A673 (cell line): ENCODE measurements around the gene FHIP1A. TPM values are rescaled to one million over a fixed set of nuclear protein-coding genes. Genes with fewer than 3 reads are reported as not detected.
A peak's percentile ranks its signal among the peaks of the same experiment; 100 is the strongest.

Source experiments
- BruUV-seq: library from RNA; stranded (reverse); fragments of 400-500 nt; replicated peaks from 2 replicates; lab custom pipeline; 2021; lab: Mats Ljungman, UMichigan
- CTCF ChIA-PET: fragments of 300-600 bp; sonication (Branson Sonifier 250); formaldehyde crosslinking; loops from one replicate; lab custom pipeline; 2022; ENCODE audit warnings: antibody characterized with exemption; lab: Charles Lee
- POLR2A ChIA-PET: fragments of 300-600 bp; sonication (Branson Sonifier 250); formaldehyde crosslinking; loops from one replicate; lab custom pipeline; 2022; ENCODE audit warnings: antibody characterized with exemption; ENCODE audit not compliant: low non-redundant PET; lab: Charles Lee
- DNase-seq: peaks from one replicate; pipeline ENCODE4 v3.0.0-alpha.2; 2015; ENCODE audit warnings: low spot score
- H3K27ac ChIP-seq: fragments of 200-600 bp; sonication (generic); 2 replicates; pipeline ENCODE4 v1.5.1; 2016; ENCODE audit warnings: mixed run types, low read depth, mild to moderate bottlenecking, mixed read lengths, antibody characterized with exemption, low read length; ENCODE audit not compliant: poor library complexity, severe bottlenecking
- H3K27me3 ChIP-seq: fragments of 200-600 bp; sonication (generic); replicated peaks from 2 replicates; pipeline ENCODE4 v1.6.1; 2017; ENCODE audit warnings: mixed run types, low read depth, mild to moderate bottlenecking, mixed read lengths, antibody characterized with exemption, low read length; ENCODE audit not compliant: insufficient read depth, poor library complexity
- H3K36me3 ChIP-seq: fragments of 200-600 bp; sonication (generic); 2 replicates; pipeline ENCODE4 v1.6.1; 2016; ENCODE audit warnings: mixed run types, mild to moderate bottlenecking, mixed read lengths, antibody characterized with exemption, low read length; ENCODE audit not compliant: insufficient read depth, poor library complexity, severe bottlenecking
- H3K4me1 ChIP-seq: fragments of 200-600 bp; sonication (generic); 2 replicates; pipeline ENCODE4 v1.6.1; 2017; ENCODE audit warnings: mixed run types, mild to moderate bottlenecking, mixed read lengths, antibody characterized with exemption, low read length; ENCODE audit not compliant: insufficient read depth, poor library complexity, severe bottlenecking
- H3K4me3 ChIP-seq: fragments of 200-600 bp; sonication (generic); 2 replicates; pipeline ENCODE4 v1.5.1; 2016; ENCODE audit warnings: low read depth, mixed run types, mild to moderate bottlenecking, mixed read lengths, low read length; ENCODE audit not compliant: poor library complexity, severe bottlenecking
- H3K9me3 ChIP-seq: fragments of 200-600 bp; sonication (generic); 2 replicates; pipeline ENCODE4 v1.6.1; 2016; ENCODE audit warnings: mixed run types, low read depth, mild to moderate bottlenecking, mixed read lengths, antibody characterized with exemption, low read length; ENCODE audit not compliant: poor library complexity, severe bottlenecking
- CTCF ChIP-seq: fragments of 300-800, 200-600 bp; sonication (generic); conservative IDR thresholded peaks from 2 replicates; pipeline ENCODE4 v1.5.1; 2017; ENCODE audit warnings: low read depth, mild to moderate bottlenecking, antibody characterized with exemption, low read length, moderate library complexity, mixed read lengths
- EZH2 ChIP-seq: fragments of 200-600 bp; sonication (generic); IDR thresholded peaks from 2 replicates; pipeline ENCODE4 v1.6.1; 2017; ENCODE audit warnings: borderline replicate concordance, low read depth, mild to moderate bottlenecking, mixed read lengths, antibody characterized with exemption, low read length; ENCODE audit not compliant: poor library complexity, severe bottlenecking
- intact Hi-C: fragments of 100-400 bp; cut with micrococcal nuclease; formaldehyde crosslinking; loops from one replicate; pipeline ENCODE4 v1.10.0; 2022; ENCODE audit not compliant: unreplicated experiment
- total RNA-seq: library from RNA; stranded (reverse); gene quantifications from 2 replicates; pipeline ENCODE4 v1.2.3, GENCODE V29; 2021

FHIP1A gene
- total RNA-seq, 1 experiment from 2014 or later, result 0.13 TPM

GRCh38 chr4:151409470-151410313 is 716 bp downstream of the FHIP1A start:
- Histone ChIP-seq H3K36me3 (no peaks in the 10 kb centered on the region), H3K4me3 (peak overlapping the region; percentile 48), H3K9me3 (no peaks in the 10 kb centered on the region), H3K4me1 (peaks cover 7% of the 10 kb centered on the region), H3K27me3 (peaks cover 4% of the 10 kb centered on the region), H3K27ac (no peak overlapping the region)
- no peak for DNase-seq
- ChIA-PET CTCF (no interaction called here), POLR2A (no interaction called here)
- intact Hi-C loops, result no loop called here
- BruUV-seq, result no TSS peak
- TF ChIP-seq CTCF, result no peak
- no peak for TF ChIP-seq EZH2

- Histone ChIP-seq H3K4me3 (no peak overlapping the region), H3K9me3 (no peaks in the 10 kb centered on the region), H3K27me3 (no peaks in the 10 kb centered on the region), H3K36me3 (no peaks in the 10 kb centered on the region), H3K27ac (no peak overlapping the region), H3K4me1 (no peaks in the 10 kb centered on the region)
- intact Hi-C loops, result no loop called here
- BruUV-seq, result no TSS peak
- DNase-seq, result no peak
- no peak for TF ChIP-seq EZH2
- TF ChIP-seq CTCF, result no peak
- ChIA-PET POLR2A (interaction anchor here (0.6 kb wide), 1 partner anchor 43 kb away, joined by 7 read pairs; no protein-coding TSS in a partner anchor), CTCF (no interaction called here)
Observed at GRCh38 chr4:151415978-151416377, 7.0 kb downstream of the FHIP1A start.

- ChIA-PET POLR2A (no interaction called here), CTCF (no interaction called here)
- H3K4me3 ChIP-seq, result no peak overlapping the region
- no peak overlapping the region for H3K27ac ChIP-seq
- no peaks in the 10 kb centered on the region for H3K27me3 ChIP-seq
- BruUV-seq, result no TSS peak
- no peaks in the 10 kb centered on the region for H3K36me3 ChIP-seq
- DNase-seq, result peak; percentile 11
- intact Hi-C loops, result no loop called here
- H3K4me1 ChIP-seq, result no peaks in the 10 kb centered on the region
- no peaks in the 10 kb centered on the region for H3K9me3 ChIP-seq
- TF ChIP-seq CTCF (no peak), EZH2 (no peak)
Observed at GRCh38 chr4:151417164-151417571, 8.2 kb downstream of the FHIP1A start.
